ENCODE results near the gene VPS13A. TPM values are rescaled to one million over a fixed set of nuclear protein-coding genes. Genes with fewer than 3 reads are reported as not detected.
"Not testable (repeated sequence)": the region's sequence is repeated elsewhere in the genome, so short reads cannot be mapped to it uniquely, and the experiment has no call there.

Gene VPS13A
- total RNA-seq, 1 donor from 2014 or later = 30.3 TPM

DNA sequence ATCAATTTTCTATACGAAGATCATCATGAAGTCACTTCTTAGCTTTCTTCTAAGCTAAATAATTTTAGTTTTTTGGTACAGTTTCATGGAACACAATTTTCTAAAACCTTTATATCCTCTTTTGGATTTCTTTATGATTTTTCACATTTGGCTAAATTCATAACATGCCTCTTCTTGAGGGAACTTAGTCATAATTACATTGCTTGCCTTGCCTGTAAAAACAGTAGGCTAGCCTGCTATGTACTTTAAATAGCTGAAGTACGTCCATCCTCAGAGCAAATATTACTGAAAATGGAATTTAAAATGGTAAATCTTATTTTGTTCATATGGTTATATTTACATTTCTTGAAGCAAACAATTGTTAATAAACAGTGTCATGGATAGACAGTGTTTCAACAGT, 225.0 kb downstream of the VPS13A start:
- intact Hi-C loops (cut with DNase I) = no loop called here
- no peak for ATAC-seq
- DNase-seq (ENCODE audit: low spot score) = no peak

GRCh38 chr9:77403239-77403638, 225.9 kb downstream of the VPS13A start:
- intact Hi-C loops (cut with DNase I) = no loop called here
- ATAC-seq (no peak), DNase-seq (ENCODE audit: low spot score) (no peak)

DNA sequence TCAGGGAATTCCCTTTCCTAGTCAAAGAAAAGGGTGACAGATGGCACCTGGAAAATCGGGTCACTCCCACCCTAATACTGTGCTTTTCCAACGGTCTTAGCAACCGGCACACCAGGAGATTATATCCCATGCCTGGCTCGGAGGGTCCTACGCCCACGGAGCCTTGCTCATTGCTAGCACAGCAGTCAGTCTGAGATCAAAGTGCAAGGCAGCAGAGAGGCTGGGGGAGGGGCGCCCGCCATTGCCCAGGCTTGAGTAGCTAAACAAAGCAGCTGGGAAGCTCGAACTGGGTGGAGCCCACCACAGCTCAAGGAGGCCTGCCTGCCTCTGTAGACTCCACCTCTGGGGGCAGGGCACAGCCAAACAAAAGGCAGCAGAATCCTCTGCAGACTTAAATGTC, 231.2 kb downstream of the VPS13A start:
- ATAC-seq; intact Hi-C loops (cut with DNase I); DNase-seq (ENCODE audit: low spot score): not testable (repeated sequence)

DNA sequence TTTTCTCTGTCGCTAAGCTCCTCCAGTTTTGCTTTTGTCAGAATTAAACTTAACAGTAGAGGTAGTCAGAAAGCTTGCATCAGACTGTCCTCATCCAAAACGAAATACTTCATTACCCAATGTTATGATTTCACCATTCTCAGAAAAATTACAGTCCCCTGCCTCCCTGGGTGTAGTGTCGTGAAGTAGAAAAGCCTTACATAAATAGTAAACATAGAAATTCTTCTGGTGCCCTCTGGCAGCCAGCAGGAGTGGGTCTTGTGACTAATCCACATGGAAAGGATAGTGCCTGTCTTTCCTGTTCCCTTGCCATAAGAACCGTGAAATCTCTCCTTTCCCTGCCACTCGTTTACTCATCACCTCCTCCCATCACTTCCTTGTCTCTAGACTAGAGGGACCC, 240.2 kb downstream of the VPS13A start:
- DNase-seq (ENCODE audit: low spot score) (no peak), ATAC-seq (peak; percentile 68)
- intact Hi-C loops (cut with DNase I) = no loop called here

GRCh38 chr9:77418226-77418625, 240.9 kb downstream of the VPS13A start:
- intact Hi-C loops (cut with DNase I) = no loop called here
- DNase-seq (ENCODE audit: low spot score) (no peak), ATAC-seq (no peak)

DNA sequence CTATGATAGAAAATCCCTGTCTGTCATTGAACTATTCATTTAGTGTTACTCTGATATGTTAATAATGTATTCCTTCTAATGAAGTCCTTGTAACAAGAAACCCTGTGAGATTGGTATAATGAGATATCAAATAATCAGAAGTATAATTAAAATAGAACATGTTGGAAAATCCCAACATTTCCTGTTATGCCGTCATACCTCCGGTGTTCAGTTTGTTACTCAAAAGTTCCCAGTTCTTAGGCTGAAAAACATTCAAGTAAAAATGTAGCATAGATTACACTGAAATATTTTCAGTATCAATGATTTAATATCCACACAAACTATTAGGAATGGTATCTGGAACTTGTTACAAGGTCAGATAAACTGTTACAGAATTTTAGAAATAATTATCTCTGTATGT, 243.3 kb downstream of the VPS13A start:
- intact Hi-C loops (cut with DNase I) = loop anchor here (1.0 kb wide), 1 partner anchor 32 kb away; no protein-coding TSS in a partner anchor
- ATAC-seq (no peak), DNase-seq (ENCODE audit: low spot score) (no peak)

DNA sequence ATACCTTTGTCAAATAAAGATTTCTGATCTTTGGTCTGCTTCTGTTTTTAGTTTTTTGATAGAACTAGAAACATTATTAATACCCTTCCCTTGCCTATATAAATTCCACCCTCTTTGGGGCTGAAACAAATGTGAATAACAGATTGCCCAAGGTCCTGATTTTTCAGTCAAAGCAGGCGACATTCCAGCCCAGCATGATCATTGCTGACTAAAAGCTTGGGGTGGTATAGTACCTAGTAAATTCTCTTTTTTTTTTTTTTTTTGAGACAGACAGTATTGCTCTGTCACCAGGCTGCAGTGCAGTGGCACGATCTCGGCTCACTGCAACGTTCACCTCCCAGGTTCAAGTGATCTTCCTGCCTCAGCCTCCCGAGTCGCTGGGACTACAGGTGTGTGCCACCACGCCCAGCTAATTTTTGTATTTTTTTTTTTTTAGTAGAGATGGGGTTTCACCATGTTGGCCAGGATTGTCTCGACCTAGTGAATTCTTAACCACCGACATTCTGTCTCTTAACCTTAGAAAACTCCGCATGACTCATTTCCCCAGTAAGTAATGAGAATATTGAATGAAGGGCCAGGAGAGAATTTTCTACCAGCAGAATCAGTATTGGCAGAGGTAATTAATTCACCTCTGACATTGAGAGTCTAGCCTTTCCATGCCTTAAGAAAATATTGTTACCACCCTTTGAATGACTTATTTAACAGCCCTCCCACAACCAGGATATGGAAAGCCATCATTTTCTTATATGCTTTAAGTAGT, 244.4 kb downstream of the VPS13A start:
- no peak for ATAC-seq
- no peak for DNase-seq (ENCODE audit: low spot score)
- intact Hi-C loops (cut with DNase I) = loop anchor here (1.0 kb wide), 1 partner anchor 31 kb away; no protein-coding TSS in a partner anchor

GRCh38 chr9:77422969-77423368, 245.6 kb downstream of the VPS13A start:
- no peak for DNase-seq (ENCODE audit: low spot score)
- intact Hi-C loops (cut with DNase I) = no loop called here
- no peak for ATAC-seq

- DNase-seq (ENCODE audit: low spot score) = no peak
- intact Hi-C loops (cut with DNase I) = no loop called here
- ATAC-seq = no peak
Observed at GRCh38 chr9:77423841-77424240, 246.5 kb downstream of the VPS13A start.

GRCh38 chr9:77424993-77425392, 247.7 kb downstream of the VPS13A start:
- no peak for ATAC-seq
- intact Hi-C loops (cut with DNase I) = no loop called here
- no peak for DNase-seq (ENCODE audit: low spot score)

- ATAC-seq = no peak
- no peak for DNase-seq (ENCODE audit: low spot score)
- intact Hi-C loops (cut with DNase I) = no loop called here
Observed at GRCh38 chr9:77426712-77427111, 249.4 kb downstream of the VPS13A start.

GRCh38 chr9:77427256-77427927, 250.1 kb downstream of the VPS13A start:
- intact Hi-C loops (cut with DNase I) = no loop called here
- ATAC-seq = no peak
- no peak for DNase-seq (ENCODE audit: low spot score)

- peak; percentile 20 for ATAC-seq
- intact Hi-C loops (cut with DNase I) = no loop called here
- no peak for DNase-seq (ENCODE audit: low spot score)
Observed at GRCh38 chr9:77429928-77430327, 252.6 kb downstream of the VPS13A start.

GRCh38 chr9:77432053-77432452, 254.7 kb downstream of the VPS13A start:
- intact Hi-C loops (cut with DNase I) = no loop called here
- no peak for DNase-seq (ENCODE audit: low spot score)

DNA sequence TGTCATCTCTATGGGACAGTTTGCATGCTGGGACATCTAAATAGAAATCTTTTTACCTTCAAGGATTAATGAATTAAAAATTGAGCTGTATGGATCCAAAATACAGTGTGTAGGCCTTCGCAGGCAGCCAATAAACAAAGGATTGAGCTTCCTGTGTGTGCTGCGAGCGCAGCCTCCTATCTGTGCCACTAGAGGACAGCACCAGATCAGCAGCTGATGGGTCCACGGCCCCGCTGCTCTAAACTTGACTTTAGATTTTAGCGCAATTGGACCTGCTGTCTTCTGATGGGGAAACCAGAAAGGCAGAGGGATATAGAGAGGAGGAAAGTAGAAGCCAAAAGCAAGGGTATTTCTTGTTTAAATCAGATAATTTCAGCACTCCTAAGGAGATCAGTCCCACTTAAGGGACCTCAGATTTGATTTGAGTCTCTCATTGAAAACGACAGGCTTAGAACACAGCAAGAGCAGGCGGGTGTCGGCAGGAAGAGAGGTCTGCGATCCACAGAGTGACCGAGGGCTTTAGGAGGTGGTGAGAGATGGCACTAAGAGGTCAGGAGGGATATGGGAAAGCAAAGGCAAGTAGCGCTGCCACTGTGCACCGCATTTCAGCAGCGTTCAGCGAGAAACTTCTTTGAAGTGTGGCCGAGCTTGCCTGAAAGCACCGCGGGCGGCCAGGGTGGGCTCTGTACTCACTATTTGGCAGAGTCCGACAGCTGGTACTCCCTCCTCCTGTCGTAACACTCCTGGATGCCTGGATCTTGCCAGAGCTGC, 256.5 kb downstream of the VPS13A start:
- intact Hi-C loops (cut with DNase I) = no loop called here
- DNase-seq (ENCODE audit: low spot score) (peak; percentile 76), ATAC-seq (peak; percentile 91)

More at GRCh38 chr9:77432053-77432452, 254.7 kb downstream of the VPS13A start:
- no peak for ATAC-seq

GRCh38 chr9:77435277-77435676, 257.9 kb downstream of the VPS13A start:
- ATAC-seq = no peak
- DNase-seq (ENCODE audit: low spot score) = no peak
- intact Hi-C loops (cut with DNase I) = loop anchor here (5.0 kb wide), 1 partner anchor 602 kb away; no protein-coding TSS in a partner anchor

DNA sequence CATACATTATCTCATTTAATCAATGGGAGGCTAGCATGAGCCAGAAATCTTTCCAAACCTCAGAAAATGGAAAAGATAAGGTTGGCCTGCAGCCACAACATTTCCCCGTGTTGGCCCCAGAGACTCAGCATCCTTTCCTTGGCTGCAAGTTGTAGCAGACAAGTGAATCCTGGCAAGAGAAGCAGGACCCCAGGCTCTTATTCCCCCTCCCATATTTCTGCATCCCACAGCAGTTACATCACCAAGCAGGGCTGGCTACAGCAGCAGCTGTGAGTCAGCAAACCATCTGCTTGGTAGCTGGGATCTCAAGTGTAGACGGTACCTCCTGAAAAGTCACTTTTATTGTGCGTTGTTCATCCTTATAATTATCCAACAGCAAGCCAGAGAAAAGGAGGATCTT, 258.4 kb downstream of the VPS13A start:
- intact Hi-C loops (cut with DNase I) = loop anchor here (5.0 kb wide), 1 partner anchor 602 kb away; no protein-coding TSS in a partner anchor
- ATAC-seq = no peak
- no peak for DNase-seq (ENCODE audit: low spot score)

DNA sequence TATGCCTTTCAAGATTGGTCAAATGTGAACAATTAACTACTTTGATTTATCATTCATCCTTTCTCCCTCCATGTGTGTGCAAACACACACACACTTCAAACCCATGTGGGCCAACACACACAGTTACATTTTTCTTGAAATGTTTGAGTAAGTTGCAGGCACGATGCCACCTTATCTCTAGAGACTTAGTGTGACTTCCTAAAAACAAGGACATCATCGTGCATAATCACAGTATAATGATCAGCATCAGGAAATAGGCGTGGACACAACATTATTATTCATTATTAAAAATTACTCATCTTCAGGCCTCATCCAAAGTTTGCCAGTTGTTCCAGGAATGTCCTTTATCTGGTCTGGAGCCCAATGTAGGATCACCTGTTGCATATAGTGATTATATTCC, 261.3 kb downstream of the VPS13A start:
- ATAC-seq = no peak
- intact Hi-C loops (cut with DNase I) = loop anchor here (5.0 kb wide), 1 partner anchor 599 kb away; no protein-coding TSS in a partner anchor

DNA sequence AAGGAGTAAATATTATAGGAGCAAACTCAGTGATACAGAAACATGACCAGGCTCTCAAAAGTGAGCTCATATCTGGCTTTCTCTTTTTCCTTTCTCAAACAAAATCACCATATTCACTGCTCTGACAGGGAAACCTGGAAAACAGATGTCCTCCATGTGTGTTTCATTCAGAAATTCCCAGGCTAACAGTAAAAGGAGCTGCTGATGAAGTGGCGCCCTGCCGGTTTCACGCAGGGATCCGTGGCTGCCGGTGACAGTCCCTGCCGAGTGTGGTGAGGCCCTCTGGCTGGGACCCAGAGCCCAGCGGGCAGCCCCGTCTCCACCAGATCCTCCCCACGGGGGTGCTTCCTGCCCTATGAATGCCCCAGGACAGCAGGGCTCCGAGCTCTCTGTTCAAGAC, 262.7 kb downstream of the VPS13A start:
- intact Hi-C loops (cut with DNase I) = no loop called here
- DNase-seq (ENCODE audit: low spot score) (no peak), ATAC-seq (peak; percentile 75)

More for the DNA sequence above, 261.3 kb downstream of the VPS13A start:
- no peak for DNase-seq (ENCODE audit: low spot score)

Measured in sciatic nerve (tissue), 2 donors.